Keratinocyte (primary cell): ENCODE results near the gene PIGZ.

Experiments used
- EZH2 ChIP-seq: IDR thresholded peaks from one replicate; pipeline ENCODE4 v1.6.1; 2012; ENCODE audit warnings: inconsistent platforms, mild to moderate bottlenecking, low read length, moderate library complexity
- TF ChIP-seq, protein P1 (sequence below), 3 experiments: IDR thresholded peaks in 1 of 3; conservative IDR thresholded peaks in 1 of 3; optimal IDR thresholded peaks in 1 of 3; 2 replicates in 2 of 3; 3 replicates in 1 of 3; pipeline versions ENCODE3 to v1.5.1; 2011; ENCODE audit warnings: low read length in 3 of 3, mild to moderate bottlenecking in 3 of 3, moderate library complexity in 2 of 3, control low read depth in 1 of 3, inconsistent platforms in 1 of 3; ENCODE audit not compliant: insufficient read depth in 2 of 3; ENCODE audit errors: extremely low read depth in 1 of 3

DNA sequence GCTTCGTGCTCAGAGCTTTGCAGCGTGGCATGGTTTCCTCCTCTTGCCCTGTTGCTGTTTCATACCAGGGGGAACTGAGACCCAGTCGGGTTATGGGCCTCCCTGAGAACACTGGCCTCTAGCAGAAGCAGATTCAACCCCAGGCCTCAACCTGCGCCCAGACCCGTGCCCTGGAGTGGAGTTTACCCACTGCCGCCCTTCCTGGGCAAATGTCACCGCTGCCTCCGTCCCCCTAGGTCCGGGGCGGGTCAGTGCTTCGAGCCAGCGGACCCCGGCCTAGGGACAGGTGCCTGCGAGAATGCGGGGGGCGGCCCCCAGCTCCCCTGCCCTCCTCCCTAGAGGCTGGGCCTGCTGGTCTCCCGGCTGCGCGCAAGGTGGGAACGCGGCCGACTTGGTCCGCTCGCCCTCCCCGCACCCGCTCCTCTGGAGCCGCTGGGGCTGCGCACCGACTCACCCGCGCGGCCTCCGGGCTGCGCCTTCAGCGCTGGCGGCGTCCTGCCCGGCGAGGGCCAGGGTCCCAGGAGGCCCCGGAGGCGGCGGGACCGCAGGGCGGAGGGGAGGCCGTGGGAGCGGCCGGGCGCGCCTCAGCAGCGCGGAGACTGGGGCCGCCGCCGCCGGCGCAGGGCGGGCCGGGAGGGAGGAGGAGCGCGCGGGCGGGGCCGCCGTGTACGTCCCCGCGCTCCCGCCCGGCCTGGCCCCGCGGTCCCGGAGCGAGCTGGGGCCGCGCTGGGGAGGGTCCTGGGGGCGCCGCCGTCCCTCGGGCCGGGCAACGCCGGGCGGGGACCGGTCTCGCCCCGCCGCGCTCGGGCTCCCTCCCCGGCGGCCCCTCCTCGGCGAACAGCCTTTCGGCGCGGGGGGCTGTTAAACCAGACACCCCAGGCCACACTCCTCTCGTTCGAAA is at the start of gene PIGZ:
- TF ChIP-seq, protein P1, sequence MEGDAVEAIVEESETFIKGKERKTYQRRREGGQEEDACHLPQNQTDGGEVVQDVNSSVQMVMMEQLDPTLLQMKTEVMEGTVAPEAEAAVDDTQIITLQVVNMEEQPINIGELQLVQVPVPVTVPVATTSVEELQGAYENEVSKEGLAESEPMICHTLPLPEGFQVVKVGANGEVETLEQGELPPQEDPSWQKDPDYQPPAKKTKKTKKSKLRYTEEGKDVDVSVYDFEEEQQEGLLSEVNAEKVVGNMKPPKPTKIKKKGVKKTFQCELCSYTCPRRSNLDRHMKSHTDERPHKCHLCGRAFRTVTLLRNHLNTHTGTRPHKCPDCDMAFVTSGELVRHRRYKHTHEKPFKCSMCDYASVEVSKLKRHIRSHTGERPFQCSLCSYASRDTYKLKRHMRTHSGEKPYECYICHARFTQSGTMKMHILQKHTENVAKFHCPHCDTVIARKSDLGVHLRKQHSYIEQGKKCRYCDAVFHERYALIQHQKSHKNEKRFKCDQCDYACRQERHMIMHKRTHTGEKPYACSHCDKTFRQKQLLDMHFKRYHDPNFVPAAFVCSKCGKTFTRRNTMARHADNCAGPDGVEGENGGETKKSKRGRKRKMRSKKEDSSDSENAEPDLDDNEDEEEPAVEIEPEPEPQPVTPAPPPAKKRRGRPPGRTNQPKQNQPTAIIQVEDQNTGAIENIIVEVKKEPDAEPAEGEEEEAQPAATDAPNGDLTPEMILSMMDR (optimal IDR thresholded peaks at IDR 0.05 in 1 of 3, IDR thresholded peaks at IDR 0.05 in 1 of 3, conservative IDR thresholded peaks at IDR 0.05 in 1 of 3; ENCODE audit: extremely low read depth in 1 of 3, insufficient read depth in 2 of 3, low read length in 3 of 3) = no peak
- TF ChIP-seq EZH2 = no peak
